GM19463 (cell line): ENCODE measurements around the gene MRPS18A.

Source experiments
- ATAC-seq: cut with Tn5 transposase; IDR thresholded peaks from one replicate; pipeline ENCODE4 v1.9.1; 2021; ENCODE audit warnings: mild to moderate bottlenecking, moderate library complexity; ENCODE audit not compliant: unreplicated experiment

Gene MRPS18A

DNA sequence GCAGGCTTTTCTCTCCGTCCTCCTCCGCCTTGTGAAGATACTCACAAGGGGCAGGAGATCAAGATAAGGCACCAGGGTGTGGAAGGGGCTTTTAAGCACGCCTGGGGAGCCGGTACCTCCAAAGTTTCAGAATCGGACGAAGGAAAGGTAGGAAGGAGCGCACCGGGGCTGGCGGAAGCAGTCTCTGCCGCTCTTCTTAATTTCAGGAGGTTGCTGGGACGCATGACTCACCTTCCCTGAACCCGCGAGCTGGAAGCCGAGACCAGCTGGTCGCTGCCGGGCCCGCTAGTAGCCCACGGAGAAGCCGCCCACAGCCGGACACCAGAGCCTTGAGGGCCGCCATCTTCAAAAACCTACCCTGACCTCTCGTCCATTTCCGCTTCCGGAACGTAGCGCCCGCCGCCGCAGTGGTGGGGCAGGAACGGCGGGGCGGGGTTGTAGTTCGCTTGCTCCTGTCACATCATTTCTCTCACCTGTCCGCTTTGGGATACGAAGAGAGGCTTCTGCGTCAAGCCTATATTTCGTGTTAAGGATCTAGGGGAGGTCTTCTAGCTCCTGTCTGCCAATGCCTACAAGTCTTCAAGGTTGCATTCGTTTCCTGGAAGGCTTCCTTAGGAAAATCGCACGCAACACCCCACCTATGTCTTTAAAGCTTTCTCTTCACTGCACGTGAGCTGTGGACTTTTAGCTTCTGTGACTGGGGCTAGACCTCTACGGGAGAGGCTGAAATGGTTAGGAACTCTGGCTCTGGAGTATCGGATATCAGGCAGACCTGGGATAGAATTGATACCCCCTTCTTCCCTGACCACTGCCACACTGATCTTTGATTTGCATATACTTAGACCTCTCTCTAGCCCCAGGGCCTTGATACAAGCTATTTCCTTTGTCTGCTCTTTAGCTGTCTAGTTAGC is at the start of gene MRPS18A:
TSS of gene MRPS18A (minus strand) at position 355 of the 911 bp plus-strand sequence. CDS start at position 343, 12 bp downstream.
- ATAC-seq, result peak; percentile 95

DNA sequence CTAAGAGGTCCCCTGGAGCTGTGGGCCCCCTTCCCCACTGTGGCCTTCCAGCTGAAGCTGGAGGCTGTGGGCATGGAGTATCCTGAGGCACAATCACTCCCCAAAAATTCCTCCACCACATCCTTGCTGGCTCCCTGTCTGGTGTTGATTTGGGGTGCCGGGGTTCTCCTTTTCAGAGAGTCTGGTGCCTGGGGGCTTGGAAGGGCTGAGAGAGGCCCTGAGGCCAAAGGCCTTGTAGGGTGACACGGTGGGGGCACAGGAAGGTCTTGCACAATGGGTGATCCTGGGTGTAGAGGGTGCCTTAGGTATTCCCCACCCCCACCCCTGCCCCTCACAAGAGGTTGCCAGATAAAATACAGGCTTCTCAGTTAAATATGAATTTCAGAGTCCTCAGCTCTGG is 49.3 kb upstream of the MRPS18A start:
- no peak for ATAC-seq

DNA sequence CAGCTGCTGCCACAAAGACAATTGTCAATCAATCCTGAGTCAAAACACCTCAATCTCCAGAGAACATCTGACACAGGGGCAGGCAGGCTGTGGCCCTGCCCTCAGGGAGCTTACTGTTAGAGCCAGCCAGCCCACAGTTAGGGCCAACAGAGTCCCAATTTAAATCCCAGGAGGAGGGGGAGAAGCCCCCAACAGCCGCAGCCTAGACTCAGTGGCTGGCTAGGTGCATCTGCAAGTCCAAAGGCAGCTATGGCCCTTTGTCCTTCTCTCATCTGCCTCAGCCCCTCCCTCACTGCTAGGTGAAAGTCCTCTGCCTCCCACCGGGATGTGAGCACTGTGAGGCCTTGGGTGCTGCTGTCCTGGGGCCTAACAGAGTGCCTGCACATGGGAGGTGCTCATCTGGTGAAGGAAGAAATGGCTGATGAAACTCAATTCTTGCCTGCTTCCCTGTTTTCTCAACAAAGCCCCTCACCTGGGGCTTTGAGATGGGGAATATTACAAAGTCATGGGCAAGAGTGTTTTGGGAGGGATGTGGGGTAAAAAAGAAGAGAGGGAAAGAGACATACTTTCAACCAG is 48.7 kb upstream of the MRPS18A start:
- no peak for ATAC-seq

DNA sequence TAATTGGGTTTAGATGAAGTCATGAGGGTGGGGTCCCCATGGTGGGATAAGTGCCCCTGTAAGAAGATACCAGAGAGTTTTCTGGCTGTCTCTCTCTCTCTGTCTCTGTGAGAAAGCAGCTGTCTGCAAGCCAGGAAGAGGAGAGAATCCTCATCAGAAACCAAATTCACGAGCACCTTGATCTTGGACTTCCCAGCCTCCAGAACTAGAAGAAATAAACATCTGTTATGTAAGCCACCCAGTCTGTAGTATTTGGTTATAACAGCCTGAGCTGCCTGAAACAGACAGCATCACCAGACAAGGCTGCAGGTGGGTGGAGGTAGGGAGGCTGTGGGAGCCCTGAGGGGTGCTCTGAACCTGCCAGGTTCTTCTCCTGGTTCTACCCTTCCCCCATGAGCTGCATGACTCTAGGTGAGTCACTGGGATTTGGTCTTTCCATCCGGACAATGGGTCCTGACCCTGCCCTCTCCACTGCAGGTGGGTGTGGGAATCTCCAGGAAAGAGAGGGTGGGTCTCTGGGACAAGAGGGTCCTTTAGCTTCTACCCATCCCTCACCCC is 48.1 kb upstream of the MRPS18A start:
- no peak for ATAC-seq

DNA sequence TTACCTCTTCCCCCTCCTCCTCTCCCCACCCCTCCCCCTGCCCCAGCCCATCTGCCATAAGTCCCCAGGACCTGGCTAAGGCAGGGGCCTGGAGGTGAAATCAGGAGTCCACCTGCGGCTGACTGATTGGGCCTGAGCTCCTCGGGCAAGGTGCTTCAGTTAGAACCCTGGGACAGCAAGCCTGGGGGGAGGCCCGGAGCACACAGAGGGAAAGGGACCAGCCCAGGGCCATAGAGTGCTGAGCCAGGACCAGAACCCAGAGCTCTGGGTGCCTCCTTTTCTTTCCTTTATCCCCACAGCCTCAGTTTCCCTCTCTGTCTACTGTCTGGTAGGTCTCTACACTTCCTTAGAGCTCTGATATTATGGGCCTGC is 46.7 kb upstream of the MRPS18A start:
- ATAC-seq, result no peak

DNA sequence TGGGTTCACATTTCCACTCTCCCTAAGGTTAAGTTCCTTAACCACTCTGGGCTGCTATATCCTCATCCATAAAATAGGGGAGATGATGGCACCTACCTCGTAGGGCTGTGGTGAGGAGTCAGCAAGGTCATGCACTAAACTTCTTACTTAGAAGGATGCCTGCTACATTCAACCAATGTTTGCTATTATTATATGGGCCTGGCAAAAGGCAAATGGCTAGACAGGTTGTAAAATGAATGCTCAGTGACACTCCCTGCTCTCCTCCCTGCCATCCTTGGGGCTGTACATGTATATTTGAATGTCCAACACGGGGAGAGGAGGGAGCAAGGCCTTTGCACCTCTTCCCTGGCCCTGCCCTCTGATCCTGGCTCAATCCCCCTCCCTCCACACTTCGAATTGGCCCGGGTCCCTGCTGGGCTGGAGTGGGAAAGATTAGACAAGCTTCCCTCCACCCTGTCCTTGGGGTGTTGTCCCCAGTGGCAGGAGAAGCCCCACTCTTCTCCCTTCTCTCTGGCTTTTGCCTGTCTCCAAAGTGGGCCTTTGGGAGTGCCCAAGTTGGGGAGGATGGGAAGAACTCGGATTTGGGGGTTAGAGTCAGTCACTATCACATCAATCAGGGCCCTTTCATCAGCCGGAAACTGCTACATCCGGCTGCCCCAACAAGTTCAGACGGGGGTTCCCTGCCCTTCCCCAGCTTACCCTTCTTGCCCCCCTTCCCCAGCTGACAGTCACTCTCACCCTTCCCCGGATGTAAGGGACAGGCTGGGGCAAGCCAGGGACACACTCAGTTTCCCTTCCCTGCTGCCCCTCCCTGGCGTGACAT is 46.1 kb upstream of the MRPS18A start:
- no peak for ATAC-seq

DNA sequence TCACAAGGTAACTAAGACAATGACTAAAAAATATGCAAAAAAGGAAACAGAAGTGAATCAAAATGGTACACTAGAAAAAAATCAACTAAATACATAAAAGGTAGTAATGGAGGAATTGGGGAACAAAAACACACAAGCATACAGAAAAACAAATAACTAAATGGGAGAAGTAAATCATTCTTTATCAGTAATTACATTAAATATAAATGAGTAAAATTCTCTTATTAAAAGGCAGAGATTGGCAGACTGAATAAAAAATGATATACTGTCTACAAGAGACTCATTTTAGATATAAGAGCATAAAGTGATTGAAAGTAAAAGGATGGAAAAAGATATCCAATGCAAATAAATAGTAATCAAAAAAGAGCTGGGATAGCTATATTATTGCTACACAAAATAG is 43.0 kb upstream of the MRPS18A start:
- no peak for ATAC-seq

DNA sequence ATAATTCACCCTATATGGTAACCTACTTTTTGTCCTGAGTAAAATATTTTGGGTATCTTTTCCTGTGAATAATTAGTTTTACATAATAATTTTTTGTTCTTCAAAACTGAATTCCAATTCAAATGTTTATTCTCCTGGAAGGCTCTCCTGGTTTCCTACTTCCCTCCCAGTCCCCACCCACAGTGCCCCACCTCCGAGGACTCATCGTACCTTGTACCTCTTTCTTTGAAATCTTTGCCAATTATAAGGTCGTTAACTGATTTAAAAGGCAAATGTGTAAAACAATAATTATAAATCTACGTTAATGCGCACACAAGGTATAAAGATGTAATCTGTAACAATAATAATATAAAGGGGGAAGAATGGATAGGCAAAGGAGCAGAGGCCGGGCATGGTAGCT is 41.9 kb upstream of the MRPS18A start:
- ATAC-seq, result no peak

DNA sequence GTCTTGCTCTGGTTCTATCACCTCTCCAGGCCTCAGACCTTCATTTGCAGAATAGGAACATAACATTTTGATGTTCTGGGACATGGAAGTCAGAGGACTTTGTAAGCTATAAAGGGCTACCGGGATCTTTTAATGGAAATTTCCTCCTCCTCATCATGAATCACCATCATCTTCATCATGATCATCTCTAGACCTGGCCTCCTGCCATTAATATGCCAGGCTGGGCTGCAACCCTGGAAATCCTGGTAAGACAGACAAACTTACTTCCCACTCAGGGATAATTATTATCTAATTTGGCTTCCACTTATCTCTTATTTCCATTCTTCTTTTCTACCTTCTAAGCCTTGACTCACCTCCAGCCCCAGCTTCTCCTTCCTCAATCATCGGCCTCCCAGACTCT is 41.0 kb upstream of the MRPS18A start:
- no peak for ATAC-seq

DNA sequence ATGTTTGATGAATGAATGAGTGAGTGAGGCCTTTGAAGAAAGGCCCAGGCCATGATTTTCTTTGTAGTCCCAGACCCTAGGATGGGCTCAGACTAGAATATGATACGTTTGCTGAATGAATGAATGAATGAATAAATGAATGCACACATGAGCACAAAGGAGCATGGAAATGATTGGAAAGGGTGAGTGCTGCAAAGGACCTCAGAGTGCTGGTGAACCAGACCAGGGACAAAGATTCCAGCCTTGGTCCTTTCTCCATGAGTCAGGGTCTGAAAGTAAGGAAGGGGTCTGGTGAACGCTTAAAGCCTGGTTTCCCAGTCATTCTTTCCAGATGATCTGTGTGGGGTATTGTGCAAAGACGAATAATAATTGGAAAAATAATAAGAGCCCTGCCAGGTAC is 40.0 kb upstream of the MRPS18A start:
- no peak for ATAC-seq

DNA sequence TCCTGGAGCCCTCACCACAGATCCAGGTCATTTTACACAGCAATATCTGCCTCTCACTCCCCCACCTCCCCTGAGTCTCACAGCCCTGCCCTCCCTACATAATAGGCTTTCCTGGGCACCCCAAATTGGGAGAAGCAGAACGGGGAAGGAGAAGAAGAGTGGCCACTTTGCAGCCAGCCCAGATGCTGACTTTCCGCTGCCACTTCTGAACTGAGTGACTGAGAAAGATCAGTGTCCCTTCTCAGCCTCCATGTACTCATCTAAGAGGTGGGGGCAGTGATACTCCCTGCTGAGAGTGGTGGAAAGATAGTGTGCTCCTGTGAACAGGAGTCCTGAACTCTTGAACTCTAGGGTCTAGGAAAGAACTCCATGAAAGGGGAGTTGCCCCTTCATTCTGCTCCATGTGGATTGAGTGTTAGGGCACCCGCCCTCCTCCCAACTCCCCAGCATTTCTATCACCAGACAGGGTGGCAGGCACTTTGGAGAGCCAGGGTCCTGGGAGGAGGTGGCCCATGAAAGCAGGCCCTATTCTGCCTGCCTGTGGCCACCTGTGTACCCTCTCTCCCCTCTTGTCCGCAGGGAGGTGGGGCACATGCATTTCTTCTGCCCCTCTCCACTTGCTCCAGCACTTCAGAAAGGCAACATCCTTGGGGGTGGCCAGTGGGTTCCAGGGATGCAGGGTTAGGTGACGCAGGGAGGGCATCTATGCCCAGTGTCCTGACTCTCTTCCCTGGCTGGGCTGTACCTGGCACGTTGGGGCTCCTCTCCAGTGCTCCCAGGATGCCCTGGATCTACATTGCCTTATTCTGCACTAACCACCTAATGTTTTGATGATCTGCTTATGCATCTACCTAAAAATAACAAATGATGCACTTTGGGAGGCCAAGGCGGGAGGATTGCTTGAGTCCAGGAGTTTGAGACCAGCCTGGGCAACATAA is 38.3 kb upstream of the MRPS18A start:
- ATAC-seq, result no peak

DNA sequence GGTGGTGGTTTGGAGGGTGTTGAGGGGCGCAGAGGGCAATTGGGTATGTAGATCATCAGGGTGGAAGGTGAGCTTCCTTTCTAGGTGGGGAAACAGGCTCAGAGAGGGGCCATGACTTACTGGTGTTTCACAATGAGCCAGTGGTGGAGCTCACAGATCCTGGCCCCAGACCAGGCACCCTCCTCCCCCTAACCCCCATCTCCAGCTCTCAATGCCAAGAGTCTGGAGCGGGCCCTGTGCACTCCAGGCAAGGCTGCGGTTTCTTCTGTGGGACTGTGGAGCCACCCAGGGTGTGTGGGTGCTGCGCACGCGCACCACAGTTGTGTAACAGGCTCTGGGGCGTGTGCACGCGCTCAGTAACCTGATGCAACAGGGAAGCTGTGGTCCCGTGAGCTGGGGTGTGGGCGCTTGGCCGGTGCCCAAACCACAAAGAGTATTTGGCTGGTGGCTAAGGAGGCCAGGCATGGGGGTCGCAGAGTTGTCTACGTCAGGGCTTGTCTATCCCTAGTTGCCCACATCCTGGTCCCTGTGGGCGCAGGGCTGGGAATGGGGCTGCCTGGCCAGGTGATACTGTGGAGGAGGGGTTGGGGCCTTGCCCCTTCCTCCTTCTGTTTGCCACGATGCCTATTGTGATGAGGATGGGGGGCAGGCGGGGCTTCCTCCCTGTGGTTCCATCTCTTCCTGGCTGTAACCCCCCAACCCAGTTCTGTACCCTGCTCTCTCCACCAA is 37.5 kb upstream of the MRPS18A start:
- peak; percentile 83 for ATAC-seq

DNA sequence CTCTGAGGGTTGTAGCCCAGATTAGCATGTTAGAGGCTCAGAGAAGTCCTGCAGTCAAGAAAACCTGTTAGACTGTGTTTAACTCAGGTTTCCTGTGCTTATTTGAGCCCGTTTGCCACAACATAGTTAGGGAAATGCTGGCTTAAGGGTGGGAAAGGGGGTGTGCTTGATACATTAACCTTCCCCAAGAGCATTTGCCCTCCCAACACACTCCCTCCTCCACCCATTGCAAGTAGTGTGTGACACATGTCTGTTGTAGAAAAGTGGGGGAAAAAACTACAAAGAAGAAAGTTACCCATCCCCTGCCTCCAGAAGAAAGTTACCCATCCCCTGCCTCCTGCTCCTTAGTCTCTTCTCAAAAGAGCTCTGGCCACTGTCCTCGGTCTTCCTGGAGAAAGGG is 36.8 kb upstream of the MRPS18A start:
- ATAC-seq, result no peak

DNA sequence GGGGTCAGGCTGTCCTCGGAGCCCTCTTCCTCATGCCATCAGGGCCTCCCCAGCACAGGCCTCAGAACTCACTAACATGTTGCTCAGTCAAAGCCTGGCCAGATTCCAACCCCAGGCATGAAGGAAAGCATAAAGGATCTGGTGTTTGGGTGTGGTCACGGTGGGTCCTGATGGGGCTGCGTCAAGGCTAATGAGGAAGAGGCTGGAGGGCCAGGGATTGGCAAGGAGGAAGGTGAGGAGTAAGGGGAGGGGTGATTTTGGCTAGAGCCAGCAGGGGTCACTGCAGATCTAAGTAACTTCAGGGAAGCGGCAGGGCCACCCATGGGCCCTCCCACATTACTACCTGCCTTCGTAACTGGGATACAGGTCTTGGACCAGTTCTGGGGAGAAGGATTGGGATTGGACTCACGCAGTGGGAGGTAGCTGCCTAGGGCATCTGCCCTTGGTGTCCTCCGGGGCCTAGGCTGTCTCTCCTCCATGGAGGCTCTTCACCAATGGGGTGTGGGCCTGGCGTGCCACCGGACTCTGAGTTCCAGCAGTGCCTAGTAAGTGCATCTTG is 36.2 kb upstream of the MRPS18A start:
- ATAC-seq, result no peak

DNA sequence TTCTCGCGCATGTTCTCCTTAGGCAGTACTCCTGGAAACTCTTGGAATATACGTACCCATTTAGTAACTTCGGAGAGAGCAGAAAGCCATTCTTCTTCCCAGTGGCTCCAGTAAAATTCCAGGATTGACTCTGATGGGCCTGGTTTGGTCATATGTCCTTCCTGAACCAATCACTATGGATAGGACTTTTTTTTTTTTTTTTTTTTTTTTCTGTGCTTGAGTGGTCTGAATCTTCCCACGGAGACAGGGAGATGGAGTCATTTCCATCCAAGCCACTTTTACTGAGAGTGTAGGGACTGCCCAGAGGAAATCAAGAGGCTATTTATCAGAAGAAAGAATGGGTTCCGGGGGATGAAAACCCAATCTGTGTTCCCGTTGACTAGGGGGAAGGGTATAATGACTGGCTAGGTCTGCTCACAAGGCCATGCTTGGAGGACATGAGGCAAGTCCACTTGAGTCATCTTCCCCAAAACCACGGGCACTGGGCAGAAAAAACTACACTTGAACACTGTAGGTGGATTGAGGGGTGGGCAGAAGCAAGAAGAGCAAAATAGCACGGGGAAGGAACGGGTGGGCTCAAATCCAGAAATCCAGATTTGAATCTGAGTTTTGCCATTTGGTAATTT is 35.4 kb upstream of the MRPS18A start:
- no peak for ATAC-seq

DNA sequence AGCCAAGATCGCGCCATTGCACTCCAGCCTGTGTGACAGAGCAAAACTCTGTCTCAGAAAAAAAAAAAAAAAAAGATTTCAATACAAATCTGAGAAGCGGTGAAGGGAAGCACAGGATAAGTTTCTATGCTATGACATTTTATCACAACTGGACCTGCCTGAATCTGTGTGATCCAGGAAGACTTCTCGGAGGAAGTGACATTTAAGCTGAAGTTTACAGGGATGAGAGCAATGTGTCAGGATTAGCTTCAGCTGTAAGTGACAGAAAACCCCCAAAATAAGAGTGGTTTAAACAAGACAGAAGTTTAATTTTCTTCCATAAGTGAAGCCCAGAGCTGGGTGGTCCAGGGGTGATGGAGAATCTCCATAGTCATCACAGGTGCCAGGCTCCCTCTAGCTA is 33.4 kb upstream of the MRPS18A start:
- ATAC-seq, result no peak

DNA sequence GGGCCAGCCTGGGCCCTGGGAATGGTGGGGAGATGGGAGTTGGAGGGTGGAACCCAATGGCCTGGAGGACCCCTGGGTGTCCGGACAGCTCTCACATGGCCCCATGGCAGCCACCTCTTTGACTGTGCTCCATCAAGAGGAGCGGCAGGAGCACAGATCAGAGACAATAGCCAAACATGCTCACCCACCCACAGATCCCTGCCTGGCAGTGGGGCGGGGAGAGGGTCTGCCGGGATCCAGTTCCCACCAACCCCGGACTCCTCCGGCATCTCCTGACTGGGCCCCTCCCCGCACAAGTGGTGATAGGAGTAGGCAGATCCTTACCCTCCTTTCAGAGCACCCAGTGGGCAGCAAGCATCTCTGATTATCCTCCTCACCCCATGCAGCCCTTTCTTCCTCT is 31.9 kb upstream of the MRPS18A start:
- ATAC-seq, result no peak

DNA sequence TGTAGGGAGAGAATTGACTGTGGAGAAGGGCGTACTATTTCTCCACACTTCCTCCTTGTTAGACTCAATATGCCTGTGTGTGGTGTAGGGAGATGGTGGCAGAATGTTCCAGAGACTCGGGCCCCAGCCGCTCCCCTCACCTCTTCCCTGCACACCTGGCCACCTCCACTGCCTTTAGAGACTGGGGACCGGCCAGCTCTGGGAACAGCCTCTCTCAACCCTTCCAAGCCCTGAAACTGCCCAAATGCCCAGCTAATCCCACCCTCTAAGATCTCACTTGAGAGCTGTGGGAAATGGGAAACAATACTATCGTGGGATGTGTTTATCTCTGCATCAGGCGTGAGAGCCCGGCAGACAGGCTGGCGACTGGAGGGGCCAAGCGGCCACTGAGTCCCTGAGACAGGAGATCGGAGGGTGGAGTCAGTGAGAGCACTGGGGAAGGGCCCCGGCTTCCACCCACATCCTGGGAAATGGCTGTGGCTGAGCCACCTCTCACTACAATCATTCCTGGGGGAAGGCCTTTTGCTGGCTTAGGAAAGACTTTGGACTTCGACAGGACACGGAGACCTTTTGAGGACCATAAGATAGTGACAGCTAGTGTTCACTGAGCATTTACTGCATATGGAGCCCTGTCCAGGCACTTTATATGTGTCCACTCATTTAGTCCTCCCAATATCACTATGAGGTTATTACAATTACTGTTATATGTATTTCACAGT is 31.0 kb upstream of the MRPS18A start:
- no peak for ATAC-seq
